Activated CD4-positive, CD25-positive, alpha-beta regulatory T cell (primary cell): ENCODE data around the gene PRSS12.
"Not testable (repeated sequence)": the region's sequence is repeated elsewhere in the genome, so short reads cannot be mapped to it uniquely, and the experiment has no call there.

Source experiments
- DNase-seq, 4 experiments: peaks; one replicate each; lab custom pipeline; 2025; lab: John Stamatoyannopoulos, UW

PRSS12 gene, protein sequence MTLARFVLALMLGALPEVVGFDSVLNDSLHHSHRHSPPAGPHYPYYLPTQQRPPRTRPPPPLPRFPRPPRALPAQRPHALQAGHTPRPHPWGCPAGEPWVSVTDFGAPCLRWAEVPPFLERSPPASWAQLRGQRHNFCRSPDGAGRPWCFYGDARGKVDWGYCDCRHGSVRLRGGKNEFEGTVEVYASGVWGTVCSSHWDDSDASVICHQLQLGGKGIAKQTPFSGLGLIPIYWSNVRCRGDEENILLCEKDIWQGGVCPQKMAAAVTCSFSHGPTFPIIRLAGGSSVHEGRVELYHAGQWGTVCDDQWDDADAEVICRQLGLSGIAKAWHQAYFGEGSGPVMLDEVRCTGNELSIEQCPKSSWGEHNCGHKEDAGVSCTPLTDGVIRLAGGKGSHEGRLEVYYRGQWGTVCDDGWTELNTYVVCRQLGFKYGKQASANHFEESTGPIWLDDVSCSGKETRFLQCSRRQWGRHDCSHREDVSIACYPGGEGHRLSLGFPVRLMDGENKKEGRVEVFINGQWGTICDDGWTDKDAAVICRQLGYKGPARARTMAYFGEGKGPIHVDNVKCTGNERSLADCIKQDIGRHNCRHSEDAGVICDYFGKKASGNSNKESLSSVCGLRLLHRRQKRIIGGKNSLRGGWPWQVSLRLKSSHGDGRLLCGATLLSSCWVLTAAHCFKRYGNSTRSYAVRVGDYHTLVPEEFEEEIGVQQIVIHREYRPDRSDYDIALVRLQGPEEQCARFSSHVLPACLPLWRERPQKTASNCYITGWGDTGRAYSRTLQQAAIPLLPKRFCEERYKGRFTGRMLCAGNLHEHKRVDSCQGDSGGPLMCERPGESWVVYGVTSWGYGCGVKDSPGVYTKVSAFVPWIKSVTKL

DNA sequence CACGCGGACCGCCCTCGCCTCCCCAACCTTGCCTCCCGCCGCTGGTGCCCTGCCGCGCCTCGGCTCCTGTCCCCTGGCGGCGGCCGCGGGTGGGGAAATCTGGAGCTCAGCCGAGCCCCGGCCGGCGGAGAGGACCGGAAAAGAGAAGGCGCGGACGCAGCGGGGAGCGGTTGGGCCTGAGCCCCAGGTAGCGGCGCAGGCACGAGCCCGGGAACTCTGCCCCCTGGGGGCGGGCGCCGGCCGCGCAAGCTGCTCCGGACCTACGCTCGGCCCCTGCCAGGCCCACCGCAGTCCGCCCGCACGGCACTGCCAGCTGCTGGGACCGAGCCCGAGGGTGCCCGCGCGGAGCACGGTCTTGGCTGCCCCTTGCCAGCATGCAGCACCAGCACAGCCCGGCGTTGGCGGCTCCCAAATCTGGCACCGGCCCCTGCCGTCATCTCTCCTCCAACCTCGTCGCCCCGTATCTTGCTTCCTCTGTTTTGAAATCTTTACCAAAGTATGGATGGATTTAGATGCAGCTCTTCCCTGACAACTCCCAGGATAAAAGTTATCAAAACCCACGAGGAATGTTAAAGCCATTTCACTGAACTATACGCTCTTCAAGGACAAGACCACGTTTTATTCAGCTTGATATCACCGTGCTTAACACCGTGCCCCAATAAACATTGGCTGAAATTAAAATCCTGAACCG is at the start of gene PRSS12:
TSS of gene PRSS12 (minus strand) at position 161 of the 691 bp plus-strand sequence. CDS start 283 bp downstream, outside the sequence.
- peak; percentile 3 to 10 (median 6) for DNase-seq

DNA sequence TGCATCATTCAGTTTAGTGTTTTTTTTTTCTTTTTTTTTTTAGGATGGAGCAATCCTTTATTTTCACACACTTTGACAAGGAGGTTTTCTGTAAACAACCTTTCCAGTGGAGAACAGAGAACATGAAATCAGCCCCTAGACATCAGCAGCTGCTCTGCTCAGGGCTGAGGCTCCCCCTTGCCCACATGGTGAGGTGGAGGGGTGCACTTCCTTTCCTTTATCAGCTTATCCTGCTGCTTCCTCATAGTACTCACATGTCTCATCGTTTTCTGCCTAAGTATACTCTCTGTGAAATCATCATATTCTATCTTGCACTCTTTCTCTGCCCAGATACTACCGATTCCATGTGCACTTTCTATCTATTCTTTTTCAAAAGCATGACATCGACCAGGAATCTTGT is 47.6 kb upstream of the PRSS12 start:
- no peak for DNase-seq

DNA sequence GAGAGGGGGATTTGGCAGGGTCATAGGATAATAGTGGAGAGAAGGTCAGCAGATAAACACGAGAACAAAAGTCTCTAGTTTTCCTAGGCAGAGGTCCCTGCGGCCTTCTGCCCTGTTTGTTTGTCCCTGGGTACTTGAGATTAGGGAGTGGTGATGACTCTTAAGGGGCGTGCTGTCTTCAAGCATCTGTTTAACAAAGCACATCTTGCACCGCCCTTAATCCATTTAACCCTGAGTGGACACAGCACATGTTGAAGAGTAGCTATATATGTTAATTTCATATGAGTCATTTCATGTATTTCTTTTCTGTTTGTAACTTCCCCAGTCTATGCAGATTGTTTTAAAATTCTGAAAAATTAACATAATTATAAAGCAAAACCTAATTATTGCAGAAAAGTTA is 47.1 kb upstream of the PRSS12 start:
- DNase-seq = not testable (repeated sequence)

DNA sequence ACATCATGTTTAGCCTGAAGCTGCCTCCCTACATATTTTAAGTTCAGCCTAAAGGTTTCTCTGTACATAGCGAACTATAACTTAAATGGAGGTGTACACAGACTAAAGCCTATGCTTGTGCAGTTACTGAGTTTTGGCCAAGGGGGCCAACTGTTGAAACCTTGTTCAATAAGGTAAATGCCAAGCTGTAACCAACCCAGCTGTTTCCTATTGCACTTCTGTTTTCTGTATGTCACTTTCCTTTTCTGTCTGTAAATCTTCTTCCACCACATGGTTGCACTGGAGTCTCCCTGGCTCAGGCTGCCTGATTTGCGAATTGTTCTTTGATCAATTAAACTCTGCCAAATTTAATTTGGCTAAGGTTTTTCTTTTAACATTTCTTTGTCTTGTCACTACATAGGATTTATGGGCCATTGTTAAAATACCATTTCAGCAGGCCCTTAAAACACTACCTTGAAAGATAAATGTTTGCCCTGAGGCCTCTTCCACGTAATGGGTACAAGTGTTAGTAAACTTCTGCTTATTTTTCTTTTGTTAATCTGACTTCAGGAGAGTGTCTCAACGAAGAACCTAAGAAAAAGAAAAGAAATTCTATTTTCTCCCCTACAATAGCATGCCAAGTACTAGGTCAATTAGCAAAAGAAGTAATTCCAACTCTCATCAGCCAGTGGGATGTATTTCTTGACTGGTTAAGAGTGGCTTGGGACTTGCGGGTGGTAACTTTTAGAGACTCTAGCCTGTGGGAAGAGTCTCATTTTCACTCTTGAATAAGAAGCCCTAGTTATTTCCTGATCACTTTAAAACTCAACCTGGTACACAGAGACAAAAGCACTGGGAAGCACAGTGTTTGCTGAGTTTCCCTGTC is 45.7 kb upstream of the PRSS12 start:
- no peak for DNase-seq

DNA sequence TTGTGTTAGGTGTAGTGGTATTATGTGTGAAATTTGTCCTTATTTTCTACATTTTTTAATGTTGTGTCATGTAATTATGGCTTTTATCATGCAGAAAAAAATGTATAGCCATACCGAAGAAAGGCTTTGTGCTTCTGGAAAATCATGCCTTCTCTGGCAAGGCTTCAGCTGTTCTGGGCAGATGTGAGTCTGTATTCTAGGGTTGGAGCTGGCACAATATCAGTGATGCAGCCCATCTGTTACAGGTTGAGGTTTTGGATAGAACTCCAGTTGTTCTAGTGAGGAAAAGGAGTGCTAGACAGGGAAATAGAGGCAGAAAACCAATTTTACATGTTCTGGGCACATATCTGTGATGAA is 44.8 kb upstream of the PRSS12 start:
- no peak for DNase-seq

DNA sequence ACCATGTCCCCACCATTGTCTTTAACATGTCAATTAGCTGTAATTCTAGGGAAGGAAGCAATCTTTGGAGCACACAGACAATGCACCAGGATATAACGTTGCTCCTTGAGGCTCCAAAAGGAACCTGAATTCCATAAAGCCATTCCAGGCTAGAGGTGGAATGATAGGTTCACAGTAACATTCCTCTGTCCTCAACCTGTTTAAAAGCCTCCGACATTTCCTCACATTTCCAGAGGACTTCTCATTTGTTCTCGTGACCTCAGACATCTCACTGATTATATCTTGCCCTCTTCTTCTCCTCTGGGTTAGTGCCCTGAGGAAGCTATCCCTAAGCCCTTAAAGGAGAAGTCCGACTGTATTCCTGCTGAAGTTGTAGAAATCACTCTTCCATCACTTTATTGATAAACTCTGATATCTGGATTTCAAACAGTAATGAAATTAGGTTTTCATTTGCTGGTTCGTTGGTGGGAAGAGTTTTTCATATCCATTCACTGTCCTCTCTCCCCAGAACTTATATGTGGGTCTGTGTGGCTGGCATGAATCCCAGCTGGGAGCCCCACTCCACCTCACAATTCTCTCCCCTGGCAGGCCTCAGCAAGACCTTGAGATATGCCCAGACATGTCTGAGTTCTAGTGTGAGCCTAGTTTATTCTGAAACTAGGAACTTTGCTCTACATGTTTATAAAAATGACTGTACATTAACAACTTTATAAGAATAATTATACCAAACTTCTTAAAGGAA is 44.2 kb upstream of the PRSS12 start:
- DNase-seq = no peak

DNA sequence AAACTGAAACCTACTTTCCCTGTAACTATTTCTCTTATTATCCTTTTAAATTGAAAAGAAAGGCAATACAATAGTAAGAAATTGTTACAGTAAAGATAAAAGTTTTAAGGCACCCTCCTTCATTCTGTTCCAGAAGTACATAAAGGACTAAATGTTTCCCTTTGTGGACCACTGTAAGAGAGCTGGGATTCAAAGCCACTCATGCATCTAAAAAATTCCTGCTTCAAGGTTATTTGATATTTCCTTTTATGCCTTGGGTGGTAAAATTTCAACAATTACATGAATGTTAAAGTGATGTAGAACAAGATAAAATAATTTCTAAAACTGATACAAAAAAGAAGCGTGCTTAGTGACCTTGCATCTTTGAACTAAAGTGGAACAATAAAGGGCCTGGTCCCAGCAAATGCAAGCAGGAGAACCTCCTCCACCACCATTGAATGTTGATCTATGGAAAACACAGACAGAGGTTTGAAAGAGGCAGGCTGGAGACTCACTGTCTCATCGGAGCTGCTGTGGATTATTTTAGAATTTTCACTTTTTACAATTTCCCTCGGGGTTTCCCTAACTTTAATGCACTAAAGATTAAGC is 42.3 kb upstream of the PRSS12 start:
- no peak for DNase-seq

DNA sequence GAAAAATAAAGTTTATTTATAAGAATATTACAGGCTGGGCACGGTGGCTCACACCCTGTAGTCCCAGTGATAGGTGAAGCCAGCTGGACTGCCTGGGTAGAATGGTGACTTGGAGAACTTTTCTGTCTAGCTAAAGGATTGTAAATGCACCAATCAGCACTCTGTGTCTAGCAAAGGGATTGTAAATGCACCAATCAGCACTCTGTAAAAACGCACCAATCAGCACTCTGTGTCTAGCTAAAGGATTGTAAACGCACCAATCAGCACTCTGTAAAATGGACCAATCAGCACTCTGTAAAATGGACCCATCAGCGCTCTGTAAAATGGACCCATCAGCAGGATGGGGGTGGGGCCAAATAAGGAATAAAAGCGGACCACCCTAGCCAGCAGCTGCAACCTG is 39.7 kb upstream of the PRSS12 start:
- not testable (repeated sequence) for DNase-seq

DNA sequence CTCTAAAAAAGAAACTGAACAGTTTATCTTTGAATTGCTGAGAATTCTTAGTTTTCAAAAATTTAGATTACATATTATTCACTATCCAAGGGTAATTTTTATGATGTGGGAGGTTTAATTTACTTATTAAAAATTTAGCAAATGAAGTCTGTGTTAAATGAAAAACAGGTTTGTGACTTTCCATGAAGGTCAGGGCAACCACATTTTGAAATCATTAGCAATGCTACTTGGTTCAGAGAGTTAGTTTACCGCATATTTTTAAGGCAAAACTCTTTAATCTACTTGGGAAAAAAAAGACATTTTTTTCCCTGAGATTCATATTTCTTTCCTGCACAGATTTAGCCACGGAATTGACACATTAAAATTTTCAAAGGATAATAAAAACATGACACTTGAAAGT is 37.3 kb upstream of the PRSS12 start:
- DNase-seq = no peak

DNA sequence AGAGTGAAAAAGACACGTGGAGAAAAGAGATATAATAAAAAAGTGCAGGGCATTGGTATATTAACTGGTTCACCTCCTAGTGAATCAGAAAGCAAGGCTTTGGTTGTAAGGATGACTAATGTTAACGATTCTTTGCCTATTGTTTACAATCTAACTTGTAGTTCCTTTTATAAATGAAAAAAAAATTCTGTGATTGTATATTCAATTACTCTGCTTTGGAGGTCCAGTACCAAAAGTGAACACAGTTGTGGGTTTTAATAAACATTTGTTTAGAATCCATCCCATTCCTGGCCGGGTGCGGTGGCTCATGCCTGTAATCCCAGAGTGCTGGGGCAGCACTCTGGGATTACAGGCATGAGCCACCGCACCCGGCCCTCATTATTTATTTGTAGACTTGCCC is 36.9 kb upstream of the PRSS12 start:
- DNase-seq = no peak

DNA sequence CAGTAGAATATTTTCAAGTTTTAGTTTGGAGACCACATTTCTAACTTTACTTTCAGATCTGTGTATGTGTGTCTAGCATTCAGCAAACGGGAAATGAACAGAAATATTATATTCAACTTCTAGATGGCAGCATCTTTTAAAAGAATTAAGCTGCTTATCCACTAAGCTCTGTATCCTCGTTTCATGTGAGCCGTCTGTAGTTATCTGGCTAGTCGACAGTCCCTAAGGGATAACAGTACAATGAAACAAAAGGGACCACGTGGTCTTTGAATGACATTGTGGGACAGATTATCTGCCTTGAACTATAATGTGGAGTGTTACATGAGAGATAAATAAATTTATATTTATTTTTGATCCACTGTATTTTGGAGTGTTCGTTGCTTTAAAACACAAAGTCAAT is 35.8 kb upstream of the PRSS12 start:
- no peak for DNase-seq

DNA sequence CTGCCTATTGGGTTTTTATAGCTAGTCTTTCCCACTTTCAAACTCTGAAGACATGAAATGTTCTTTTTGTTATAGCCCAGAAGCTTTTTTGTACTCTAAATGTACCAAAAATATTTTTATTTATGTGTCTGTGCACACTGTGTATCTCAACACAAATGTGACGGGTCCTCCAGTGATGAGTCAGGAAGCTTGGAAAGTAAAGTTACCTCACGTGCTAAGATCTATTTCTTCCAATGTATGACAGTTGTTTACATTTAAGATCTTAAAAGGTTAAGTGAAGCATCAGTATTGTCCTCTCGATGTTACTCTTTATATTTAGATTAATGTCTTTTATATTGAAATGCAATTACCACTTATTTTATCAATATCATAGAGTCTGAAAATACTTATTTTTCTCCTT is 29.1 kb upstream of the PRSS12 start:
- DNase-seq = no peak

DNA sequence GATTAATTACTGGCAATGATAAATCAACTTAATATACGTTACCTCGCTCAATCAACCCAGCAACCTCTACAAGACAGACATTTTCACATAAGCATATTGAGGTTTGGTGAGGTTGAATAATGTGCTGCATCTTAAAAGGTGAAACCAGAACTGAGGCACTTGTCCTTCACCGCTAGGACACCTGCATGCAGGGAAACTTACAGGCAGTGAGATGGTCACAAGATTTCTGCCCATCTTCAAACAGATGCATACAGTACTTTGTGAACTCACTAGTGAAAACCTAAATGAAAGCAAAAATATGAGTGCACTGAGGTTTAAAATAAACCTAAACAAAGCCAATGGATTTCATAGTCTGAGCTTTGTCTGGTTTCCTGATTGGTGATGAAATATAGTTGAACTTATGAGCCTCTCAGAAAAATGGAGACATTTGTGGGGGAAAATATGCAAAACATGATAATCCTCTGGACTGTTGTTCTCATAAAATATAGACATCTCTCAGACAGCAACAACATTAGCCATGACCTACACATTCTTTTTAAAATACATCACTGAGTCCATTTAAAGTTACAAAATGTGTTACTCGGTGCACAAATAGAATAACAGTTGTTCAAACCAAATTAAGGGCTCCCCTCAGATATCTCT is 20.9 kb upstream of the PRSS12 start:
- no peak for DNase-seq

DNA sequence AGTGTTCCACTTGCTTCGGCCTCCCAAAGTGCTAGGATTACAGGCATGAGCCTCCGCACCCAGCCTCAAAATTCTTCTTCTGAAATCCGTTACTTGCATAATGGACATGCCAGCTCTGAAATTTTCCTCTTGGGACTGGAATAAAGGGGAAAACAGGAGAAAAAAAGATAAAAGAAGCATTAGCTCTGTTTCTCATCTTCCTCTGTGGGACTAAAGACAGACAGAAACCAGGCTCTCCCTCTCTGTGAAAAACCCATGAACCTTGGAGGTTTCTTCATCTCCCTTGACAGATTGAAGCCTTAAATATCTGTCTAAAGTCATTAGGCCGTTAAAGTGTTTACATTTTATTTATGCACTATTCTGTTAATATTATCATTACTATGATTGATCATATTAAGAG is 19.4 kb upstream of the PRSS12 start:
- DNase-seq = no peak

DNA sequence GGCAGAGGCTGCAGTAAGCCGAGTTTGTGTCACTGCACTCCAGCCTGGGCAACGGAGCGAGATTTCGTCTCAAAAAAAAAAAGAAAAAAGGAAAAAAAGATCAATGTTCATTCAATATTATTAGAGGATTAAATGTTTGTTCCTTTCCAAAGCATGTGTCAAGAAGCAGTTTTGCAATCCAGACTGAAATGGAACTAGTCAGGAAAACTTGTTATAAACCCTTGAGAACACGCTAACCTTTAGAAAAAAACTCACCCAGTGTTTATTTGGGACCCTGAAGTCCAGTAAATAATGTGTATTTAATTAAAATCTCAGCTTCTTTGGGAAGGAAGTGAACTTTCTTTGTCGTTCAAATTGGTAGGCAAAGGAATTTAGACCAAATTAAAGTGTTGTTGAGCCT is 16.4 kb upstream of the PRSS12 start:
- no peak for DNase-seq

DNA sequence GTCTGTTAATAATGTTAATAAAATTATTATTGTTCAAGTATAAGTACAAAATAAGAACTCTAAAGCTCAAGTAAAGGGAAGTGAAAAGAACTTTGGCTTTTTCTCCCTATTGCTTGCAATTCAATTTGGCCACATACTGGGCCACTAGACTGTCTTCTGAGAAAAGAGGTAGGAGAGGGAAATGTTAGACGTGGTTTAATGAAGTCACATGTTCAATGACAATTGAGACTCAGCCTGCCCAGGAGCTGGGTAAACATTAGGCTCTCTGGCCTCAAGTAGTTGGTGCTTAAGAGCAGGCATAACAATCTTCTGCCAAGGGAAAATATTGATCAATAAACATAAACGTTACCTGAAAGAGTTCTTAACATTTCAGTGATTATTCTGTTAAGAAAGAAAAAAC is 15.1 kb upstream of the PRSS12 start:
- DNase-seq = no peak

DNA sequence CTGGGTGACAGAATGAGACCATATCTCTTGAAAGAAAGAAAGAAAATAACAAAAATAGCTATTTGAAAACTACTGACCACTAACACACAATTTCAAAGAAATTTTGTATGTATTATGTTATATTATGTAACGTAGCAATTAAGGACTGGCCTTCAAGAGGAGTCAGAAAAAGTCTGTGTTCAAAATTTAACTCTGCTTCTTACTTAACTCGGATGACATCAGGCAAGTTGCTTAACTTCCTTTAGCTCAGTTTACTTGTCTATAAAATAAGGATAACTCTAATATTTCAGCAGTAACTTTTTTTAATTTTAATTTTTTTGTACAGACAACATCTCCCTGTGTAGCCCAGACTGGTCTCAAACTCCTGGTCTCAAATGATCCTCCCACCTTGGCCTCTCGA is 14.6 kb upstream of the PRSS12 start:
- no peak for DNase-seq

DNA sequence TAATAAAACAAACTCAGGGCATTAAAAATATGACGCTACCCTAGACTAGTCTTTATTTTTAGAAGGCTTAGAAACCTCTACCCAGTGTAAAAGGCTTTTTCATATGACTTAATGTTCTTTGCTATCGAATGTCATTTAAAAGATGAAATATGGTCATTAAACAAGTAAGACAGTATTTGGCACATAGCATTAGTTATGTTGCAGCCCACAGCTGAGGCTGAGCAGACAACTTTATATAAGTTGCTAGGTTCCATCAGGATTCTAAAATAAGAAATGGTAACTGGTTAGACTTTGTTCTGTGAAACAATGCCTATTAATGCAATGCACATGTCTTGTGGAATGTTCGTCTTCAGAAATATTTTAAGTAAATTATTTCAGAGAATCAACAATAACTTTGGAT is 10.4 kb upstream of the PRSS12 start:
- no peak for DNase-seq

DNA sequence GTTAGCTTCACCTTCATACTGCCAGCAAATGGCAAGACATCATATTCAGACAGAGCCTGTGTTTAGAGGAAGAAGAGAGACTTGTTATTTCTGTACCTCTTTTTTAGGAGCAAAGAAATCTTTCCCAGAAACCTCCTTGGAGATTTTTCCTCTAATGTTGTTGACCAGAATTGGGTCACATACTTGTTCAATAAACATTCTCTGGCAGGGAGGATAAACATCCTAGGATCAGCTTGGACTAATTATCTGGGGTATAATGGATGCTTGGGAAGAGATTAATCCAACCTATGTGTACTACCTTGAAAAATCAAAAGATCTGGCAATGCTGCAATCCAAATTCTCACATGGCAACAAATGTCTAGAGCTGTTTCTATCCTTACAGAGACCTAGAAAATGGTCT is 8.4 kb upstream of the PRSS12 start:
- DNase-seq = no peak

DNA sequence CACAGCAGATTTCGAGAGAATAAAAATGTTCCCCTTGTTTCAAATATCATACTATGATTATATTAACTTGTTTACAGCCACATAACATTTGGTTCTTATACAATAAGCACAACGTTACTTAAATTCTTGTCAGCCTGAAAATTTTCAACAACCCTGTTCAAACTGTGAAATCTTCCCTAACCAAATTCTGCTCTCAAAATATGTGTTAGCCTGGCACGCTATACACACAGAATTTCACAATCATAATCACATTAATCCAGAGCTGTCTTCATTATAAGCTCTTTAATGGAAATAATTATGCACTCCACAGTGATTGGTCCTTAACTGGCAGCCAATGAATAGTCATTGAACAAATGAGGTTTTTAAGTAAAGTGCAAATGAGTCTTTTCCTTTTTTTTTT is 7.3 kb upstream of the PRSS12 start:
- no peak for DNase-seq
